Muscle layer of colon (tissue), 2 donors: ENCODE results near the gene HPD.

Experiments
- H3K27ac ChIP-seq: one replicate; pipeline ENCODE4 v1.7.0; 2013; ENCODE audit warnings: low read depth, mild to moderate bottlenecking, low read length, moderate library complexity
- H3K27me3 ChIP-seq, 2 donors: one replicate each; pipeline ENCODE4 v1.7.0; 2013; ENCODE audit warnings: low read length in 2 of 2, mild to moderate bottlenecking in 2 of 2; ENCODE audit not compliant: insufficient read depth in 2 of 2, control insufficient read depth in 1 of 2
- H3K36me3 ChIP-seq: one replicate; pipeline ENCODE4 v1.7.0; 2013; ENCODE audit warnings: mild to moderate bottlenecking, low read length; ENCODE audit not compliant: insufficient read depth
- H3K4me1 ChIP-seq: one replicate; pipeline ENCODE4 v1.7.0; 2013; ENCODE audit warnings: mild to moderate bottlenecking, low read length; ENCODE audit not compliant: insufficient read depth
- H3K4me3 ChIP-seq, 2 donors: one replicate each; pipeline ENCODE4 v1.7.0; 2013; ENCODE audit warnings: low read length in 2 of 2, low read depth in 1 of 2, mild to moderate bottlenecking in 1 of 2, moderate library complexity in 1 of 2
- H3K9ac ChIP-seq: one replicate; pipeline ENCODE4 v1.7.0; 2013; ENCODE audit warnings: low read length
- H3K9me3 ChIP-seq: one replicate; pipeline ENCODE4 v1.7.0; 2013; ENCODE audit warnings: mild to moderate bottlenecking, low read length
- donor health status: abdominal sarcoma.
- donor health status: Adenocarcinoma of cecum.

Gene HPD

GRCh38 chr12:121826318-121827150 lies 32.1 kb downstream of the HPD start:
- H3K36me3 ChIP-seq: peaks cover 62% of the 10 kb centered on the region
- H3K4me1 ChIP-seq: peaks cover 9% of the 10 kb centered on the region
- no peak overlapping the region for H3K4me3 ChIP-seq
- no peak overlapping the region for H3K27ac ChIP-seq
- no peak overlapping the region for H3K9ac ChIP-seq
- no peaks in the 10 kb centered on the region for H3K9me3 ChIP-seq
- no peaks in the 10 kb centered on the region for H3K27me3 ChIP-seq

- Histone ChIP-seq H3K36me3 (peaks cover 51% of the 10 kb centered on the region), H3K9me3 (no peaks in the 10 kb centered on the region), H3K27ac (no peak overlapping the region), H3K27me3 (no peaks in the 10 kb centered on the region), H3K4me1 (peaks cover 9% of the 10 kb centered on the region), H3K9ac (no peak overlapping the region), H3K4me3 (no peak overlapping the region)
Observed at GRCh38 chr12:121825041-121825523, 33.6 kb downstream of the HPD start.

GRCh38 chr12:121823727-121824115 lies 34.9 kb downstream of the HPD start:
- Histone ChIP-seq H3K9me3 (no peaks in the 10 kb centered on the region), H3K27me3 (no peaks in the 10 kb centered on the region), H3K4me1 (no peaks in the 10 kb centered on the region), H3K4me3 (no peak overlapping the region), H3K27ac (no peak overlapping the region), H3K9ac (no peak overlapping the region), H3K36me3 (peaks cover 50% of the 10 kb centered on the region)

- Histone ChIP-seq H3K9me3 (no peaks in the 10 kb centered on the region), H3K4me3 (no peak overlapping the region), H3K27me3 (no peaks in the 10 kb centered on the region), H3K36me3 (peaks cover 46% of the 10 kb centered on the region), H3K4me1 (no peaks in the 10 kb centered on the region), H3K27ac (no peak overlapping the region), H3K9ac (no peak overlapping the region)
Observed at GRCh38 chr12:121823101-121823726, 35.4 kb downstream of the HPD start.

GRCh38 chr12:121822393-121823100 lies 36.1 kb downstream of the HPD start:
- peaks cover 46% of the 10 kb centered on the region for H3K36me3 ChIP-seq
- no peak overlapping the region for H3K9ac ChIP-seq
- no peaks in the 10 kb centered on the region for H3K9me3 ChIP-seq
- no peaks in the 10 kb centered on the region for H3K4me1 ChIP-seq
- no peak overlapping the region for H3K27ac ChIP-seq
- H3K4me3 ChIP-seq: no peak overlapping the region
- no peaks in the 10 kb centered on the region for H3K27me3 ChIP-seq

- peaks cover 59% of the 10 kb centered on the region for H3K36me3 ChIP-seq
- H3K9me3 ChIP-seq: no peaks in the 10 kb centered on the region
- no peak overlapping the region for H3K4me3 ChIP-seq
- H3K9ac ChIP-seq: no peak overlapping the region
- H3K27ac ChIP-seq: no peak overlapping the region
- H3K27me3 ChIP-seq: no peaks in the 10 kb centered on the region
- no peaks in the 10 kb centered on the region for H3K4me1 ChIP-seq
Observed at GRCh38 chr12:121820056-121820455, 38.6 kb downstream of the HPD start.

GRCh38 chr12:121819212-121819949 lies 39.3 kb downstream of the HPD start:
- H3K4me1 ChIP-seq: no peaks in the 10 kb centered on the region
- no peaks in the 10 kb centered on the region for H3K9me3 ChIP-seq
- H3K9ac ChIP-seq: no peak overlapping the region
- no peak overlapping the region for H3K4me3 ChIP-seq
- H3K27me3 ChIP-seq: no peaks in the 10 kb centered on the region
- peaks cover 55% of the 10 kb centered on the region for H3K36me3 ChIP-seq
- no peak overlapping the region for H3K27ac ChIP-seq

GRCh38 chr12:121817648-121818043 lies 41.0 kb downstream of the HPD start:
- H3K27me3 ChIP-seq: no peaks in the 10 kb centered on the region
- no peaks in the 10 kb centered on the region for H3K9me3 ChIP-seq
- peaks cover 57% of the 10 kb centered on the region for H3K36me3 ChIP-seq
- peaks cover 12% of the 10 kb centered on the region for H3K4me1 ChIP-seq
- no peak overlapping the region for H3K27ac ChIP-seq
- no peak overlapping the region for H3K9ac ChIP-seq
- no peak overlapping the region for H3K4me3 ChIP-seq

GRCh38 chr12:121816925-121817647 lies 41.6 kb downstream of the HPD start:
- Histone ChIP-seq H3K4me3 (no peak overlapping the region), H3K4me1 (peaks cover 13% of the 10 kb centered on the region), H3K36me3 (peaks cover 57% of the 10 kb centered on the region), H3K9me3 (no peaks in the 10 kb centered on the region), H3K9ac (no peak overlapping the region), H3K27ac (no peak overlapping the region), H3K27me3 (no peaks in the 10 kb centered on the region)

- Histone ChIP-seq H3K27ac (no peak overlapping the region), H3K9ac (no peak overlapping the region), H3K36me3 (peaks cover 65% of the 10 kb centered on the region), H3K4me3 (no peak overlapping the region), H3K4me1 (peaks cover 29% of the 10 kb centered on the region), H3K27me3 (no peaks in the 10 kb centered on the region), H3K9me3 (no peaks in the 10 kb centered on the region)
Observed at GRCh38 chr12:121815263-121815662, 43.4 kb downstream of the HPD start.
